GM18526 (cell line): ENCODE data around the gene PATJ.

Experiments used
- POLR2A ChIP-seq: IDR thresholded peaks from 3 replicates; pipeline ENCODE4 v1.6.1; 2011; ENCODE audit not compliant: insufficient read length; ENCODE audit errors: extremely low read depth

PATJ gene

DNA sequence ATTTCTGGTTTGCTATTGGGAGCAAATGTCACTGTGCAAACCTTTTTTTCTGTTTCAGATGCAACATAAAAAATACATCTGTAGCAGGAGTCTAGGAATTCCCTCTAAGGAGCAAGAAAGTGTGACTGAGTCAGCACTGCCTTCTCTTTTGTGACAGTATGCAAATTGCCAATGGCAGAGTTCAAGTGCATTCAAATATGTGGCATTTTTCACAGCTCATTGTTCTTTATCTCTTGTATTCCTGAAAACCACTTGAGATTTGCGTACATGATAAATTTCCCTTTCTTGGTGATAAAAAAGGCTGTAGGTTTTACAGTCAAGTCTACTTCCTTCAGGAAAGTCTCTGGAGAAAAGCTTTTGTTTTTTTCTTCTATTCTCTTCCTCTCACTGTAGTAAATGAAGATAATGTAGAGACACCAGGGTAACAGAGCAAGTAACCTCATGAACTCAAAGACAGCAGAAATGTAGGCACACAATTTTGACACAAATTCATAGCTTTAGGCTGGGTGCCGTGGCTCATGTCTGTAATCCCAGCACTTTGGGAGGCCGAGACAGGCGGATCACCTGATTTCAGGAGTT is 322.6 kb downstream of the PATJ start:
- TF ChIP-seq POLR2A: no peak

- no peak for TF ChIP-seq POLR2A
Measured at GRCh38 chr1:62066713-62067112, 324.4 kb downstream of the PATJ start.

- no peak for TF ChIP-seq POLR2A
Measured at GRCh38 chr1:62068416-62068843, 326.1 kb downstream of the PATJ start.

DNA sequence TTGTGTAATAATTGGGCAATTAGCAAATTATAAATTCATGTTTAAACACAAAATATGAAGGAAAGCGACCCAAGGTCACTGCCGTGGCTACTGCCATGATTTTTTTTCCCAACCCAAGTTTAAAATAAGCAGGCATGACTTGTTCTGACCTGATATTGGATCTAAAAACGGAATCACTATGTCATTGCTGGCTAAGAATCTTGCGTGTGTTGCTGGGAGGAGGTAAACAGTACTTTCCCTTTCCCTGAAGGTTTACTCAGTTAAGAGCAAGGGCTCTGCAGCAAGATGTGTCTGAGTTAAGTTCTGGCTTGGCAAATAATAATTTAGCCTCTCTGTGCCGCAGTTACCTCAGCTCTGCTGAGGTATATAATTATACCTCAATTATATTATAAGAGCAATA is 326.7 kb downstream of the PATJ start:
- TF ChIP-seq POLR2A: no peak

DNA sequence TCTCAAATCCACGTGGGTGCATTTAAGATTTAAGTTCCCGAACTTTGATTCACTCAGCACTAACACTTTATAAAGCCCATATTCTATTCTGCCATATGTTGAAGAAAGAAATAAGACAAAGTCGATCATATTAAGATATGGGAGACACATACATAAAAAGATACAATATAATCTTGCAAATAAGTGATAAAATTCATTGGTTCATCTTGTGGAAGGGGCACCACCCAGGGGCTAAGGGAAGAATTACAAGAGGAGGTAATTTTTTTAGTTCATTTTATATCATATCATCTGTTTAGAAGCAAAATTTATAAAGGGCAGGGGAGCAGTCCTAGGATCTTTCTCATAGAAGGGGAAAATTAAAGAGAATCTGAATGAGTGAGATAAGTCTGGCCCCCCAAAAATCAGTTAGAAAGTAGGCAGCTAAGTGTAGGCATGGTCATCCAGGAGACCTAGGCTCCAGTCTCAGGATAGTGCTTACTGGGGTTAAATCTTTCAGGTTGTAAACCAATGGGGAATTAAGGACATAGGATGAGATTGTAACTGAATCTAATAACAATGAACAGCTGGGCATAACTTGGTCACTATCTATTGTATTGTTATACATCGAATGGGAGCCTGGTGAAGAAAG is 328.2 kb downstream of the PATJ start:
- no peak for TF ChIP-seq POLR2A

- TF ChIP-seq POLR2A: no peak
Measured at GRCh38 chr1:62071695-62072094, 329.4 kb downstream of the PATJ start.

DNA sequence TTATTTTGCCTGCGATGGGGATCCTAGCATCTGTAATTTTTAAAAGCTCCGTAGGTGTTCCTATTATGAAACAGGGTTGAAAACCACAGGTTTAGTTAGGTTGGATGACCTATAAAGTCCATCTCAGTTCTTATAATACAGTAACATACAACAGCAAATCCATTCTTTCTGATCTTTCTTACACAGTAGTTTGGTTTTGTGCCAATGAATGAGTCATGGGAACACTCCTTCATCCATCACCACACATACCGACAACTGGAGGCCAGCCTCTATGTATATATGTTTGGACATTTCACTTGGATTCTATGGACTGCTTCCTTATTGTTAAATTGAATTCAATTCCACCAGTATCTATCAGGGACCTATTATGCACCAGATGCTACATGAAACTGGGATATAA is 334.0 kb downstream of the PATJ start:
- TF ChIP-seq POLR2A: no peak

DNA sequence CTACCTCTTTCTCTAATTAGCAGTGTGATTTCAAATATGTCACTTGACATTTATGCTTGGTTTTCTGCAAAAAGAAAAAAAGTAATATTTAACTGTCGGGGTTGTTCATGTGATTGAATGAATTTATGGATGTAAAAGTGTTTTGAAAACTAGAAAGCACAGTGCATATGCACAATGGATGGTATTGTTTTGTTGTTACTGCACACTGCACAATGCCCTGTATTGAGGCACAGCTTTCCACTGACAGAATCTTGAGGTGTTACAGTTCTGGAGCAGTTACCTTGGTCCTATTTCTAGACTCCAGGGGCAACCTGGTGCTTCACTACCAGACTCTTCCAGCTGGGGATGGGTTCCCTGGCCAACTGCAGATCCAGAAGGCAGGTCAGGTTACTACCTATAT is 335.5 kb downstream of the PATJ start:
- TF ChIP-seq POLR2A: no peak

DNA sequence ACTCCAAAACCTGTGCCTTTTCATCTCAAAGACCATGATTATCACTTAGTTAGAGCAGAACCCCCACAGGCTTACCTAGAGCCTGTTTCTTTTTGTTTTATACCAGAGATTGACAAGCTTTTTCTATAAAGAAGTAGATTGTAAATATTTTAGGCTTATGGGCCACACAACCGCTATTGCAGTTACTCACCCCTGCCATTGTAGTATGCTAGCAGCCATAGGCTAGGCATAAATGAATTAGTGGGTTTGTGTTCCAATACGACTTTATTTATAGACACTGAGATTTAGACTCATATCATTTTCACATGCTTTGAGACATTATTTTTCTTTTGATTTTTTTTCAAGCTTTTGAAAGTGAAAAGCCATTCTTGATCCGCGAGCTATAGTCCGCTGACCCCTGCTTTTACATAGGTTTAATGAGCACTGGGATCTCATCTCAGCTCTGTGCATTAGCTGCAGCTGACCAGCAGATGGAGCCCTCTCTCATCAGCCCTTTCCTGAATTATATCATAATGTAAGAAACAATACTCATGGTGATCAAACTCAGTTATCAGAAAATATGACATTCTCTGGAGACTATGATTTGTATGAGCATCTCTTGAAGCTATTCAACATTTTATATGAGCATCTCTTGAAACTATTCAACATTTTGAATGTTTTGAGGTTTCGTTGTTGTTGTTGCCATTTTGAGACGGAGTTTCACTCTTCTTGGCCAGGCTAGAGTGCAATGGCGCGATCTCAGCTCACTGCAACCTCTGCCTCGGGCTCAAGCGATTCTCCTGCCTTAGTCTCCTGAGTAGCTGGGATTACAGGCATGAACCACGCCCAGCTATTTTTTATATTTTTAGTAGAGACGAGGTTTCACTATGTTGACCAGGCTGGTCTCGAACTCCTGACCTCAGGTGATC is 340.4 kb downstream of the PATJ start:
- TF ChIP-seq POLR2A: no peak

DNA sequence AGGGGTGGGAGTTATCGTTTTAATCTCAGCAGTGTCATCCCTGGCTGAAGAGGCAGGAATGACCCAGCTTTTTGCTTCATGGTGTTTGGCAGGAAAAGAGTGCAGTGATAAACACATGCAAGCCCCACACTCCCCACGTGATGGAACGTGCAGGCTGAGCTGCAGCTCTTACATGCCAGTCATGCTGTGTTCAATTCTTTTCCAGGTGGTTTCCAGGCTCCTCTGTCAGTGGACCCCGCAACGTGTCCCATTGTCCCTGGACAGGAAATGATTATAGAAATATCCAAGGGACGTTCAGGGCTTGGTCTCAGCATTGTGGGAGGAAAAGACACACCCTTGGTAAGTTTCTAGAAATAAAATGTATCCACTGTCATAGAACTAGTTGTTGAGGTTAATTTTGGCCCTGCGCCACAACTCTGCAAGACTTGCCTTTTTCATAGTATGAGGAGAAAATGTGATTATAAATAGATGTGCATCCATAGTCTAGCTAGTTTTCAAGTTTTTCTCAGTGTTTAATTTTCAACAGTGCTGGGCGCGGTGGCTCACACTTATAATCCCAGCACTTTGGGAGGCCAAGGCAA is 342.1 kb downstream of the PATJ start:
- TF ChIP-seq POLR2A: no peak

- no peak for TF ChIP-seq POLR2A
Measured at GRCh38 chr1:62088439-62088838, 346.2 kb downstream of the PATJ start.

DNA sequence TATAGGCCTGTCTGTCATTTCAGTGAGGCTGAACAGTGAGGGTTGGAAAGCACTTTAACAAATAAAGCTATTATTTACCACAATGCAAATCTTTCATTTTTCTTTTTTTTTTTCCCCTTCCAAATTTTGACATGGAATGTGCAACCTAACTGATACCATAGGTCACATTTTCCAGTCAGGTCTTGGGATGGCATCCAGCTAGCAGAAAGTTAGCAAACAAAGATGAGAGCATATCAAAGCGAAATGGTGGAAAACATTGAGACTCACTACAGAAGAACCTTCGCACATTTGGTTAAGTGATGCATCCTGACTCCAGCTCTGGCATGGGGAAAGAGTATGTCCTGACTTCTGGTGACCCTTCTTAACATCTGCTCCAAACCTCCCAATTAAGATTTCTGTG is 347.3 kb downstream of the PATJ start:
- no peak for TF ChIP-seq POLR2A

DNA sequence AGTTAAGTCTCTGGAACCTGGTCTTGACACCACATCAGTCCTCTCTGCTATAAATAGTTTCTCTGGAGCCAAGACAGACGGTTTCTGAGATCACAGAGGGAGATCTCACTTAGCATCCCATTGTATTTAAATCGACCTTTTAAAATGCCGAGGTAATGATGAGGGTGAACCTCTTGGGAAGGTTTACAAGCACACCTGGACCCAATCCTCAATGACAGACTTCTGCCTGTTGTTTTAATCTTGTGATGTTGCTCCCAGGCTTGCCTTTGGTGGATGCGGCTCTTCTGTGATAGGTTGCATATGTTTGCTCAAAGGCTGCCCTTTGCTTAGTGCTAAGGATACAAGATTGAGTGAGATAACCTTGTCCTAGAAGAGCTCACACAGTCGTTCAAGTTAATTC is 347.7 kb downstream of the PATJ start:
- no peak for TF ChIP-seq POLR2A

DNA sequence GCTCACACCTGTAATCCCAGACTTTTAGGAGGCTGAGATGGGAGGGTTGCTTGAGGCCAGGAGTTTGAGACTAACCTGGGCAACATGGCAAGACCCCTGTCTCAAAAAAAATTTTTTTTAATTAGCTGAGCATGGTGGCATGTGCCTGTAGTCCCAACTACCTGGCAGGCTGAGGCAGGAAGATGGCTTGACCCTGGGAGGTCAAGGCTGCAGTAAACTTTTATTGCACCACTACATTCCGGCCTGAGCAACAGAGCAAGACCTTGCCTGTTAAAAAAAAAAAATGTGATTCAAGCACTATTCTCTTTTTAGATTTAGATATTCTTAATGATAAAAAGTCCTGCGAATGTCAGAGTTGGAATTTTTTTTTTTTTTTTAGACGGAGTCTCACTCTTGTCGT is 349.8 kb downstream of the PATJ start:
- no peak for TF ChIP-seq POLR2A

- no peak for TF ChIP-seq POLR2A
Measured at GRCh38 chr1:62093261-62093660, 351.0 kb downstream of the PATJ start.

DNA sequence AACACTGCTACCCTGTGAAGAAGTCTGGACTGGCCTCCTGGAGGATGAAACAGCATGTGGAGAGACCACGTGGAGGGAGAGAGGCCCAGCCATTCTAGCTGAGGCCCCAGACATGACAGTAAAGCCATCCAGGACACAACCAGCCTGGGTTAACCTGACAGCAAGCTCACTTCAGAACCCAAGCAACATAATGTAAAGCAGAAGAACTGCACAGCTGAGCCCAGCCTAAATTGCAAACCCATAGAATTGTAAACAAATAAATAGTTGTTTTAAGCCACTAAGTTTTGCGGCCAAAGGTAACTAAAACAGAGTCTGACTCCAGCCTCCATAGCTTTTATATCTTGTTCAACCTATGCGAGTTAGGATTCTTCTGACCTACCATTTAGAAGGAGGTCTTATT is 355.2 kb downstream of the PATJ start:
- TF ChIP-seq POLR2A: no peak

- TF ChIP-seq POLR2A: no peak
Measured at GRCh38 chr1:62100442-62100841, 358.2 kb downstream of the PATJ start.

GRCh38 chr1:62103846-62104245 is 361.6 kb downstream of the PATJ start:
- TF ChIP-seq POLR2A: no peak
